K562 (cell line): Measurements from ENCODE around the gene NOLC1. TPM values are rescaled to one million over a fixed set of nuclear protein-coding genes. Genes with fewer than 3 reads are reported as not detected.

ENCODE experiments used
- ATAC-seq: fragments of 200-7000 bp; cut with Tn5 transposase; 3 replicates; pipeline ENCODE4 v1.9.1; 2020; ENCODE audit warnings: moderate library complexity
- BruUV-seq: library from RNA; stranded (reverse); fragments of 400-500 nt; replicated peaks from 2 replicates; lab custom pipeline; 2021; lab: Mats Ljungman, UMichigan
- CTCF ChIA-PET: fragments of 300-600 bp; formaldehyde crosslinking; extraction: SDS; loops from one replicate; lab custom pipeline; 2021; ENCODE audit warnings: low intra/inter-chr PET ratio; lab: Yijun Ruan, JAX
- POLR2A ChIA-PET: fragments of 300-600, 350-650 bp; sonication (Branson Sonifier 250); formaldehyde crosslinking; extraction: SDS; loops from one replicate; lab custom pipeline; 2021; ENCODE audit warnings: antibody characterized with exemption, inconsistent platforms; lab: Yijun Ruan, JAX
- DNase-seq, 4 experiments: peaks; one replicate each; pipeline versions ENCODE4 v3.0.0 to v3.0.0-alpha.2; 2011 to 2018; ENCODE audit warnings: low spot score in 3 of 4, mixed read lengths in 3 of 4; ENCODE audit errors: extremely low read depth in 1 of 4
- FAIRE-seq: peaks from 2 replicates; lab custom pipeline; 2011; peaks lifted over from hg19 to GRCh38; lab: Jason Lieb, UNC
- H2AFZ ChIP-seq: 2 replicates; pipeline ENCODE4 v1.6.0; 2011; ENCODE audit warnings: low read depth, low read length, control low read depth, inconsistent platforms
- H3K27ac ChIP-seq: fragments of 200-600 bp; 3 replicates; pipeline ENCODE4 v1.8.0; 2011; ENCODE audit warnings: low read depth, mild to moderate bottlenecking, control low read depth, inconsistent platforms, low read length, moderate library complexity, mixed read lengths; ENCODE audit errors: extremely low read depth
- H3K27me3 ChIP-seq, 2 experiments: fragments of 300-600 bp in 1 of 2; 2 replicates in 1 of 2; 3 replicates in 1 of 2; pipeline versions ENCODE4 v1.6.0 to v1.8.0; 2011; ENCODE audit warnings: inconsistent platforms in 2 of 2, low read length in 2 of 2, mild to moderate bottlenecking in 1 of 2, mixed read lengths in 1 of 2, moderate library complexity in 1 of 2; ENCODE audit not compliant: control insufficient read depth in 2 of 2, insufficient read depth in 2 of 2
- H3K36me3 ChIP-seq: fragments of 300-600 bp; 3 replicates; pipeline ENCODE4 v1.8.0; 2011; ENCODE audit warnings: mild to moderate bottlenecking, low read length, inconsistent platforms; ENCODE audit not compliant: control insufficient read depth, insufficient read depth
- H3K4me1 ChIP-seq, 2 experiments: fragments of 200-600 bp in 1 of 2; replicated peaks in 1 of 2; 2 replicates in 1 of 2; 3 replicates in 1 of 2; pipeline versions ENCODE4 v1.5.1 to v1.8.0; 2011; ENCODE audit warnings: inconsistent platforms in 2 of 2, low read length in 2 of 2, mild to moderate bottlenecking in 1 of 2, mixed read lengths in 1 of 2, moderate library complexity in 1 of 2; ENCODE audit not compliant: control insufficient read depth in 2 of 2, insufficient read depth in 2 of 2
- H3K4me2 ChIP-seq: 2 replicates; pipeline ENCODE4 v1.6.1; 2011; ENCODE audit warnings: low read length, control low read depth, inconsistent platforms, mixed read lengths; ENCODE audit not compliant: insufficient read depth
- H3K4me3 ChIP-seq: fragments of 200-600 bp; sonication (generic), shearing (Covaris generic); 2 replicates; pipeline ENCODE4 v1.5.1; 2016; ENCODE audit warnings: control low read depth, inconsistent platforms
- H3K79me2 ChIP-seq: fragments of 200-600 bp; 3 replicates; pipeline ENCODE4 v1.8.0; 2011; ENCODE audit warnings: low read length, inconsistent platforms; ENCODE audit not compliant: control insufficient read depth, insufficient read depth
- H3K9ac ChIP-seq, 2 experiments: 2 replicates each; pipeline versions ENCODE4 v1.6.0 to v1.6.1; 2011; ENCODE audit warnings: low read depth in 2 of 2, low read length in 2 of 2, control low read depth in 1 of 2, inconsistent platforms in 1 of 2, mild to moderate bottlenecking in 1 of 2, mixed read lengths in 1 of 2; ENCODE audit not compliant: insufficient read depth in 1 of 2
- H3K9me1 ChIP-seq: one replicate; pipeline ENCODE4 v1.6.0; 2011; ENCODE audit warnings: inconsistent platforms, mild to moderate bottlenecking, low read length, moderate library complexity; ENCODE audit not compliant: control insufficient read depth, insufficient read depth
- H3K9me3 ChIP-seq: replicated peaks from 2 replicates; pipeline ENCODE4 v1.5.1; 2011; ENCODE audit warnings: low read depth, low read length, inconsistent platforms; ENCODE audit not compliant: control insufficient read depth, insufficient read depth
- H4K20me1 ChIP-seq: replicated peaks from 2 replicates; pipeline ENCODE4 v1.6.1; 2011; ENCODE audit warnings: low read length, inconsistent platforms, mixed read lengths; ENCODE audit not compliant: control insufficient read depth, insufficient read depth
- ARID4B ChIP-seq: sonication (generic); formaldehyde crosslinking; IDR thresholded peaks from 2 replicates; pipeline ENCODE4 v1.8.0; 2022; ENCODE audit warnings: mild to moderate bottlenecking, missing genetic modification reagents
- BCOR ChIP-seq: fragments of 450-650 bp; IDR thresholded peaks from 2 replicates; pipeline ENCODE4 v1.6.1; 2016
- BHLHE40 ChIP-seq: IDR thresholded peaks from 2 replicates; pipeline ENCODE4 v1.6.1; 2011; ENCODE audit warnings: low read length, improper control_type of control experiment
- CBX1 ChIP-seq: sonication (generic); IDR thresholded peaks from 2 replicates; pipeline ENCODE4 v1.6.1; 2016; ENCODE audit warnings: antibody characterized with exemption, low read depth, mild to moderate bottlenecking
- FOXJ2 ChIP-seq: fragments of 200-800 bp; sonication (Bioruptor generic); IDR thresholded peaks from 2 replicates; pipeline ENCODE4 v1.6.1; 2016; ENCODE audit warnings: missing genetic modification characterization, missing compliant biosample characterization
- KDM1A ChIP-seq, 2 experiments: fragments of 450-650 bp; IDR thresholded peaks; 2 replicates each; pipeline ENCODE4 v1.6.1; 2016; ENCODE audit warnings: mild to moderate bottlenecking in 2 of 2
- MNT ChIP-seq, 2 experiments: fragments of 450-650 bp; conservative IDR thresholded peaks; 2 replicates each; pipeline ENCODE4 v1.6.1; 2017; ENCODE audit warnings: mild to moderate bottlenecking in 2 of 2, moderate library complexity in 2 of 2
- POLR2G ChIP-seq: fragments of 200-400 bp; formaldehyde crosslinking; IDR thresholded peaks from 2 replicates; pipeline ENCODE4 v1.6.1; 2017; ENCODE audit warnings: low read depth, mild to moderate bottlenecking, antibody characterized with exemption, low read length, moderate library complexity
- RBFOX2 ChIP-seq: fragments of 200-400 bp; formaldehyde crosslinking; IDR thresholded peaks from 2 replicates; pipeline ENCODE4 v1.6.1; 2017; ENCODE audit warnings: low read depth, mild to moderate bottlenecking, low read length, moderate library complexity
- RCOR1 ChIP-seq, 2 experiments: IDR thresholded peaks; 2 replicates each; pipeline ENCODE4 v1.6.1; 2012; ENCODE audit warnings: low read depth in 2 of 2, low read length in 2 of 2, borderline replicate concordance in 1 of 2, improper control_type of control experiment in 1 of 2
- RFX5 ChIP-seq: IDR thresholded peaks from 2 replicates; pipeline ENCODE4 v1.6.1; 2011; ENCODE audit warnings: low read depth, mild to moderate bottlenecking, improper control_type of control experiment, low read length
- USF1 ChIP-seq: sonication (generic); formaldehyde crosslinking; IDR thresholded peaks from 2 replicates; pipeline ENCODE4 v1.9.0; 2022; ENCODE audit warnings: mild to moderate bottlenecking, missing genetic modification reagents
- XRCC5 ChIP-seq: fragments of 200-400 bp; formaldehyde crosslinking; IDR thresholded peaks from 2 replicates; pipeline ENCODE4 v1.6.1; 2017; ENCODE audit warnings: low read depth, mild to moderate bottlenecking, low read length
- ZFPM2 ChIP-seq: fragments of 250-450 bp; sonication (Bioruptor Pico); IDR thresholded peaks from 2 replicates; pipeline ENCODE4 v1.5.1; 2022; ENCODE audit warnings: mild to moderate bottlenecking
- ZNF24 ChIP-seq: fragments of 450-650 bp; IDR thresholded peaks from 2 replicates; pipeline ENCODE4 v1.6.1; 2016
- WGBS: fragments of 100-300 bp; shearing (Covaris generic); methylation state at CpG from one replicate; pipeline ENCODE4 v1.1.6; 2016; ENCODE audit warnings: low coverage, mixed read lengths; ENCODE audit not compliant: insufficient coverage; ENCODE audit errors: missing lambda C conversion rate; 5-methylcytosine and 5-hydroxymethylcytosine counted together
- in situ Hi-C: fragments of 300-500 bp; cut with MboI; formaldehyde crosslinking; loops from 4 replicates; pipeline ENCODE4 v1.15.0; 2018; ENCODE audit warnings: inconsistent platforms, mixed read lengths
- intact Hi-C: fragments of 100-400 bp; cut with micrococcal nuclease; formaldehyde crosslinking; loops from 2 replicates; pipeline ENCODE4 v1.14.2; 2022
- polyA plus RNA-seq, 8 experiments: library from polyadenylated mRNA; depleted of rRNA in 4 of 8; stranded (reverse) in 5 of 8; unstranded in 3 of 8; fragments of >200 nt; fragmentation: Nextera tagmentation in 2 of 8; fragmentation: Illumina TruSeq in 1 of 8; extraction: Ambion mirVana in 2 of 8; extraction: Trizol in 1 of 8; gene quantifications; 2 replicates each; pipeline versions ENCODE4 v1.2.1 to v1.2.3, GENCODE V29; 2011 to 2014; ENCODE audit warnings: inconsistent platforms in 1 of 8, missing spikeins in 1 of 8
- total RNA-seq, 7 experiments: library from RNA; depleted of rRNA in 6 of 7; stranded (reverse); fragments of >200 nt in 6 of 7; fragmentation: Illumina TruSeq in 2 of 7; extraction: Trizol in 2 of 7; gene quantifications; 2 replicates each; pipeline versions ENCODE4 v1.2.1 to v1.2.3, GENCODE V29; 2011 to 2021; ENCODE audit warnings: low replicate concordance in 1 of 7

NOLC1 gene
- total and polyA plus RNA-seq, 9 of the 15 experiments (the other 6 are each of a cell fraction or from before 2014, with no cell fraction given): 102 to 310 (median 165) TPM

- in situ Hi-C loops (no loop called here), intact Hi-C loops (loop anchor here (2.0 to 10.0 kb wide), 2 partner anchors 49 to 269 kb away; partner anchors contain the start of genes HPS6 and KCNIP2)
- Histone ChIP-seq H3K4me2 (peak overlapping the region; percentile 96), H2AFZ (no peak overlapping the region), H3K36me3 (peaks cover 49% of the 10 kb centered on the region), H3K4me3 (peak overlapping the region; percentile 94), H3K27me3 (no peaks in the 10 kb centered on the region), H3K9me1 (peaks cover 3% of the 10 kb centered on the region), H3K9me3 (no peaks in the 10 kb centered on the region), H3K4me1 (peaks cover 41% of the 10 kb centered on the region in 2 experiments), H3K9ac (peak overlapping the region; percentile 91 to 94), H3K79me2 (peaks cover 92% of the 10 kb centered on the region), H3K27ac (peak overlapping the region; percentile 97), H4K20me1 (peaks cover 20% of the 10 kb centered on the region)
- FAIRE-seq (no peak), ATAC-seq (peak; percentile 9), DNase-seq (peak in 1 of 4 experiments; percentile 50)
- POLR2A ChIA-PET: interaction anchor here (4.1 kb wide), 1 partner anchor 11 kb away, joined by 27 read pairs; no protein-coding TSS in a partner anchor
- 3% methylated on average over 4 of the region's 7 CpGs for WGBS
- TSS peak; percentile 46 for BruUV-seq
- CTCF ChIA-PET: interaction anchor here (0.6 kb wide), 1 partner anchor 273 kb away, joined by 3 read pairs; no protein-coding TSS in a partner anchor
- TF ChIP-seq POLR2G (peak; percentile 44; the same call in 1 of the 2 replicates), MNT (conservative IDR thresholded peaks at IDR 0.05) (0 out of 4 replicates have a peak, but pooled peaks of 1 of the 2 experiments have one; percentile 23), RCOR1 (IDR thresholded peaks at IDR 0.05; ENCODE audit: borderline replicate concordance in 1 of 2, low read depth in 2 of 2, low read length in 2 of 2) (peak in 1 of 2 experiments; percentile 50; a peak in 1 of 4 replicates), BHLHE40 (no peak), USF1 (CRISPR knock-in tag) (no peak), ZNF24 (no peak), RBFOX2 (0 out of 2 replicates have a peak, but pooled peaks have one; percentile 43), RFX5 (no peak), ZFPM2 (no peak), ARID4B (peak; percentile 43; the same call in 1 of the 2 replicates), BCOR (peak; percentile 91), CBX1 (peak; percentile 69; the same call in 1 of the 2 replicates), KDM1A (IDR thresholded peaks at IDR 0.05) (peak; percentile 75 to 84), FOXJ2 (tag) (no peak), XRCC5 (peak; percentile 44; the same call in 1 of the 2 replicates)
Observed at GRCh38 chr10:102113261-102113955, 38.8 kb upstream of the NOLC1 start.
